Measurements from ENCODE around the gene HBA2.
"Not testable (repeated sequence)": the region's sequence is repeated elsewhere in the genome, so short reads cannot be mapped to it uniquely, and the experiment has no call there.

- TF ChIP-seq ARNTL (CRISPR knock-in tag; IDR thresholded peaks at IDR 0.05; ENCODE audit: borderline replicate concordance, low read depth); POU6F1 (CRISPR knock-in tag; IDR thresholded peaks at IDR 0.05; ENCODE audit: borderline replicate concordance, low read depth); CSDC2 (CRISPR knock-in tag; IDR thresholded peaks at IDR 0.05): not testable (repeated sequence)
Measured at GRCh38 chr16:153550-154216, 19.0 kb upstream of the HBA2 start.

Data from SK-N-SH treated with all-trans-retinoic acid at 6 μM for 48 hours (cell line).